Hepatocyte (in vitro differentiated cells): ENCODE data around the gene LRRC75B.

ENCODE experiments used
- CTCF ChIP-seq: fragments of 200-600 bp; sonication (generic); IDR thresholded peaks from 2 replicates; pipeline ENCODE4 v1.5.1; 2016; ENCODE audit warnings: antibody characterized with exemption, mild to moderate bottlenecking; ENCODE audit not compliant: poor library complexity
- EZH2 ChIP-seq: fragments of 200-600 bp; sonication (generic); IDR thresholded peaks from 2 replicates; pipeline ENCODE4 v1.6.1; 2016; ENCODE audit warnings: antibody characterized with exemption, mild to moderate bottlenecking, borderline replicate concordance

GRCh38 chr22:24541681-24542515 lies 51.0 kb downstream of the LRRC75B start:
- TF ChIP-seq EZH2 (no peak), CTCF (no peak)
